Spleen (tissue), 11 donors: Measurements from ENCODE around the gene CCL22. TPM values are rescaled to one million over a fixed set of nuclear protein-coding genes. Genes with fewer than 3 reads are reported as not detected.

Experiments used
- DNase-seq: peaks from one replicate; pipeline ENCODE4 v3.0.0-alpha.2; 2020
- H3K27ac ChIP-seq, 8 donors: fragments of 200-600 bp; sonication (generic) in 7 of 8; 1 replicate in 4 of 8; 2 replicates in 4 of 8; pipeline versions ENCODE4 v1.5.0 to v1.8.0; 2016 to 2021; ENCODE audit warnings: inconsistent platforms in 4 of 8, mild to moderate bottlenecking in 4 of 8, moderate library complexity in 1 of 8
- H3K27me3 ChIP-seq, 7 donors: fragments of 200-600 bp; sonication (generic) in 6 of 7; replicated peaks in 1 of 7; 1 replicate in 4 of 7; 2 replicates in 3 of 7; pipeline versions ENCODE4 v1.5.0 to v1.8.0; 2016 to 2021; ENCODE audit warnings: inconsistent platforms in 3 of 7, mild to moderate bottlenecking in 1 of 7
- H3K36me3 ChIP-seq, 6 donors: fragments of 200-600 bp; sonication (generic) in 5 of 6; 1 replicate in 4 of 6; 2 replicates in 2 of 6; pipeline versions ENCODE4 v1.5.0 to v1.8.0; 2016 to 2021; ENCODE audit warnings: inconsistent platforms in 2 of 6
- H3K4me1 ChIP-seq, 6 donors: fragments of 200-600 bp; sonication (generic) in 5 of 6; 1 replicate in 3 of 6; 2 replicates in 3 of 6; pipeline versions ENCODE4 v1.5.0 to v1.8.0; 2016 to 2021; ENCODE audit warnings: inconsistent platforms in 3 of 6
- H3K4me3 ChIP-seq, 8 donors: fragments of 200-600 bp; sonication (generic) in 7 of 8; 1 replicate in 4 of 8; 2 replicates in 4 of 8; pipeline versions ENCODE4 v1.5.0 to v1.8.0; 2016 to 2021; ENCODE audit warnings: inconsistent platforms in 4 of 8, mild to moderate bottlenecking in 4 of 8, moderate library complexity in 2 of 8
- H3K9me3 ChIP-seq, 8 donors: fragments of 200-600 bp; sonication (generic) in 7 of 8; 1 replicate in 4 of 8; 2 replicates in 4 of 8; pipeline versions ENCODE4 v1.5.0 to v1.8.0; 2016 to 2021; ENCODE audit warnings: inconsistent platforms in 4 of 8
- POLR2A ChIP-seq, 3 donors: fragments of 450-650 bp; IDR thresholded peaks; one replicate each; pipeline ENCODE4 v1.5.1; 2017; ENCODE audit warnings: antibody characterized with exemption in 3 of 3, mild to moderate bottlenecking in 1 of 3
- POLR2AphosphoS5 ChIP-seq, 3 donors: sonication (generic); formaldehyde crosslinking; IDR thresholded peaks; one replicate each; pipeline ENCODE4 v1.5.1; 2017; ENCODE audit warnings: antibody characterized with exemption in 3 of 3
- WGBS, 5 donors: extraction: QIAGEN DNeasy Blood & Tissue Kit in 3 of 5; methylation state at CpG; one replicate each; pipeline versions ENCODE4 v1.1.5 to v1.1.7; 2013 to 2018; 5-methylcytosine and 5-hydroxymethylcytosine counted together
- intact Hi-C: fragments of 100-400 bp; cut with DNase I; formaldehyde crosslinking; loops from one replicate; pipeline ENCODE4 v1.15.0; 2023; ENCODE audit warnings: low total_unique reads
- polyA plus RNA-seq, 3 donors: library from polyadenylated mRNA; stranded (reverse); fragments of 200-250 nt; gene quantifications; one replicate each; pipeline ENCODE4 v1.2.1, GENCODE V29; 2013
- total RNA-seq, 7 donors: library from RNA; depleted of rRNA in 3 of 7; stranded (reverse); fragments of >200 nt in 3 of 7; fragmentation: NEBNext Ultra II Directional in 4 of 7; extraction: Animal tissue kit (Norgen Biotek cat#: 25700) in 4 of 7; gene quantifications; one replicate each; pipeline versions ENCODE4 v1.1.0 to v1.2.1, GENCODE V29; 2016 to 2021
- TF ChIP-seq, protein P1 (sequence below), 11 experiments: fragments of 200-600 bp in 7 of 11; fragments of 450-650 bp in 4 of 11; sonication (generic) in 4 of 11; IDR thresholded peaks in 8 of 11; conservative IDR thresholded peaks in 3 of 11; 1 replicate in 7 of 11; 2 replicates in 4 of 11; pipeline versions ENCODE4 v1.4.0 to v1.8.0; 2016 to 2021; ENCODE audit warnings: antibody characterized with exemption in 11 of 11, inconsistent platforms in 4 of 11, mild to moderate bottlenecking in 1 of 11
- donor health status: healthy with polysubstance abuse.
- donor health status: DM: no; HTN: no; CAD: no; lungs with moderate emphysema.
- donor health status: DM: no; HTN: no; CAD: no.
- donor health status: Bipolar disorder and iron deficiency.
- donor health status: healthy.
- donor health status: DM: no; HTN: no; CAD: no.
- donor health status: DM: yes; HTN: yes; CAD: no.

CCL22 gene
- total and polyA plus RNA-seq, 10 donors: 0.51 to 6.9 (median 1.7) TPM

DNA sequence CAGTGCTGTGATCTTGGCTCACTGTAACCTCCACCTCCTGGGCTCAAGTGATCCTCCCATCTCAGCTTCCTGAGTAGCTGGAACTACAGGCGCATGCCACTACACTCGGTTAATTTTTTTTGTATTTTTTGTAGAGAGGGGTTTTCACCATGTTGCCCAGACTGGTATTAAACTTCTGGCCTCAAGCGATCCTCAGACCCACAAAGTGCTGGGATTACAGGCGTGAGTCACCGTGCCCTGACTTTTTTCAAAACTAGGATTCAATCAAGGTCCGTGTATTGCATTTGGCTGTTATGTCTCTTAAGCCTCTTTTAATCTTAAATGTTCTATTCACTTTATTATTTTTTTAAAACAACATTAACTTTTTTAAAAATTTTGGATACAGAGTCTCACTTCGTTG lies 4.3 kb upstream of the CCL22 start:
- intact Hi-C loops: no loop called here
- Histone ChIP-seq H3K27me3 (peaks cover 0 to 16% (median 0%) of the 10 kb centered on the region in 7 donors), H3K4me1 (peaks cover 0 to 19% (median 10%) of the 10 kb centered on the region in 6 donors), H3K9me3 (no peaks in the 10 kb centered on the region), H3K36me3 (no peaks in the 10 kb centered on the region), H3K27ac (no peak overlapping the region), H3K4me3 (no peak overlapping the region)
- WGBS, 5 donors: 87 to 92% (median 90%) methylated on average over 7 of the region's 7 CpGs
- TF ChIP-seq, protein P1, sequence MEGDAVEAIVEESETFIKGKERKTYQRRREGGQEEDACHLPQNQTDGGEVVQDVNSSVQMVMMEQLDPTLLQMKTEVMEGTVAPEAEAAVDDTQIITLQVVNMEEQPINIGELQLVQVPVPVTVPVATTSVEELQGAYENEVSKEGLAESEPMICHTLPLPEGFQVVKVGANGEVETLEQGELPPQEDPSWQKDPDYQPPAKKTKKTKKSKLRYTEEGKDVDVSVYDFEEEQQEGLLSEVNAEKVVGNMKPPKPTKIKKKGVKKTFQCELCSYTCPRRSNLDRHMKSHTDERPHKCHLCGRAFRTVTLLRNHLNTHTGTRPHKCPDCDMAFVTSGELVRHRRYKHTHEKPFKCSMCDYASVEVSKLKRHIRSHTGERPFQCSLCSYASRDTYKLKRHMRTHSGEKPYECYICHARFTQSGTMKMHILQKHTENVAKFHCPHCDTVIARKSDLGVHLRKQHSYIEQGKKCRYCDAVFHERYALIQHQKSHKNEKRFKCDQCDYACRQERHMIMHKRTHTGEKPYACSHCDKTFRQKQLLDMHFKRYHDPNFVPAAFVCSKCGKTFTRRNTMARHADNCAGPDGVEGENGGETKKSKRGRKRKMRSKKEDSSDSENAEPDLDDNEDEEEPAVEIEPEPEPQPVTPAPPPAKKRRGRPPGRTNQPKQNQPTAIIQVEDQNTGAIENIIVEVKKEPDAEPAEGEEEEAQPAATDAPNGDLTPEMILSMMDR (IDR thresholded peaks at IDR 0.05 in 8 of 11, conservative IDR thresholded peaks at IDR 0.05 in 3 of 11): no peak
- TF ChIP-seq POLR2A (IDR thresholded peaks at IDR 0.05) (no peak), POLR2AphosphoS5 (IDR thresholded peaks at IDR 0.05) (no peak)
- DNase-seq: no peak

DNA sequence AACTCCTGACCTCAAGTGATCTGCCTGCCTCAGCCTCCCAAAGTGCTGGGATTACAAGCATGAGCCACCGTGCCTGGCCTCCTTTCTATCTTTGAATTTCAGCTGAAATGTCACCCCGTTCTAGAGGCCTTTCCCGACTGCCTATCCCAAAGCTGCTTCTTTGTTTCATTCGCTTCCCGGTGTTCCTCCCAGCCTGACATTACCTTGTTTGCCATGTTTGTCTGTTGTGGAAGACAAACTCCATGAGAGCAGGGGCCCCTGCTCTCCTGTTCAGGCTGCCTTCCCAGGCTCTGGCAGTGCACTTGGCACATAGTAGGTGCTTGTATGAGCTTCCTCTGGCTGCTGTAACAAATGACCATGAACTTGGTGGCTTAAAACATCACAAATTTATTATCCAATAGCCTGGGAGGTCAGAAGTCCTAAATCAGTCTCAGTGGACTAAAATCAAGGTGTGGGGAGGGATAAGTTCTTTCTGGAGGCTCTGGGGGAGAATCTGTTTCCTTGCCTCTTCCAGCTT lies 2.6 kb upstream of the CCL22 start:
- intact Hi-C loops: no loop called here
- WGBS, 5 donors: 80 to 98% (median 89%) methylated on average over 5 of the region's 5 CpGs
- Histone ChIP-seq H3K36me3 (no peaks in the 10 kb centered on the region), H3K27ac (no peak overlapping the region), H3K27me3 (peaks cover 0 to 4% (median 0%) of the 10 kb centered on the region in 7 donors), H3K4me3 (no peak overlapping the region), H3K9me3 (no peaks in the 10 kb centered on the region), H3K4me1 (peaks cover 0 to 13% (median 6%) of the 10 kb centered on the region in 6 donors)
- DNase-seq: no peak
- TF ChIP-seq POLR2AphosphoS5 (IDR thresholded peaks at IDR 0.05) (no peak), POLR2A (IDR thresholded peaks at IDR 0.05) (no peak)
- TF ChIP-seq, protein P1 (IDR thresholded peaks at IDR 0.05 in 8 of 11, conservative IDR thresholded peaks at IDR 0.05 in 3 of 11): no peak

DNA sequence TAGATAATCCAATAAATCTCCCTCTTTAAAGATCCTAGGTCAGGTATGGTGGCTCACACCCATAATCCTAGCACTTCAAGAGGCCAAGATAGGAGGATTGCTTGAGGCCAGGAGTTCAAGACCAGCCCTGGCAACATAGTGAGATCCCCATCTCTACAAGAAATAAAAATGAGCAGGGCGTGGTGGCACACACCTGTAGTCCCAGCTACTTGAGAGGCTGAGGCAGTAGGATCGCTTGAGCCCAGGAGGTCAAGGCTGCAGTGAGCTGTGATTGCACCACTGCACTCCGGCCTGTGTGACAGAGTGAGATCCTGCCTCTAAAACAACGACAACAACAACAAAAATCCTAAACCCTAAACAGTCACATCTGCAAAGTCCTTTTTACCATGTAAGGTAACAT lies 2.0 kb upstream of the CCL22 start:
- H3K36me3 ChIP-seq: no peaks in the 10 kb centered on the region
- 82 to 97% (median 92%) methylated on average over 4 of the region's 4 CpGs for WGBS, 5 donors
- no peaks in the 10 kb centered on the region for H3K9me3 ChIP-seq
- H3K27ac ChIP-seq: no peak overlapping the region
- intact Hi-C loops: no loop called here
- peaks cover 0 to 13% (median 6%) of the 10 kb centered on the region in 6 donors for H3K4me1 ChIP-seq
- no peak for TF ChIP-seq POLR2AphosphoS5 (IDR thresholded peaks at IDR 0.05)
- TF ChIP-seq, protein P1 (IDR thresholded peaks at IDR 0.05 in 8 of 11, conservative IDR thresholded peaks at IDR 0.05 in 3 of 11): no peak
- TF ChIP-seq POLR2A (IDR thresholded peaks at IDR 0.05): no peak
- no peaks in the 10 kb centered on the region for H3K27me3 ChIP-seq
- DNase-seq: no peak
- no peak overlapping the region for H3K4me3 ChIP-seq

DNA sequence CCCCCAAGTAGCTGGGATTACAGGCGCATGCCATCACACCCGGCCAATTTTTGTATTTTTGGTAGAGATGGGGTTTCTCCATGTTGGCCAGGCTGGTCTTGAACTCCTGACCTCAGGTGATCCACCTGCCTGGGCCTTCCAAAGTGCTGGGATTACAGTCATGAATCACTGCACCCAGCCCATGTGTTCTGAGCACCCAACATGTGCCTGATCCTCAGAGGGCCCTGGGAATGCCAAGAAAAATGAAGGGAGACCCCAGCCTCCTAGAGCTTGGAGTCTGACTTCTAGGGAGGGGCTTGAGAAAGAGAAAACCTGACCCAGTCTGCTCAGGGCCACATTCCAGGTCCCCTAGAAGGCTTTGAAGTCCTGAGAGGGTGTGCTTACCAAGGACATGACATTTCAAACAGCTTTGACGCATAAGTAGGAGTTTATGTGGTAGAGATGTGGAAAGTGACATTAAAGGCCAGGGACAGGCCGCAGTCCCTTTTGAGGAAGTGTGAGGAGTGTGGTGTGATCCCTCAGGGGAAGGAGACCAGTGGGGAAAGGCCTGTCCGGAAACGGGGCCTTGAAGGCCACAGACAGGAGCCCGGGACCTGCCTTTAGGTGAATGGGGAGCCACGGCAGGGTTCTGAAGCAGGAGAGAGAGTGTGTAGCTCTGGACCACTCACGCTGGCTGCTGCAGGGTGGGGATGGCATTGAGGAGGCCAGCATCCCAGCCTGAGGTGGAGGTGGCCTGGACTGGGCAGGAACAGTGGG lies 1.1 kb upstream of the CCL22 start:
- Histone ChIP-seq H3K27ac (no peak overlapping the region), H3K9me3 (no peaks in the 10 kb centered on the region), H3K4me3 (no peak overlapping the region), H3K27me3 (no peaks in the 10 kb centered on the region), H3K36me3 (no peaks in the 10 kb centered on the region), H3K4me1 (peaks cover 0 to 13% (median 6%) of the 10 kb centered on the region in 6 donors)
- intact Hi-C loops: no loop called here
- WGBS, 5 donors: 57 to 73% (median 66%) methylated on average over 9 of the region's 9 CpGs
- no peak for DNase-seq
- TF ChIP-seq POLR2AphosphoS5 (IDR thresholded peaks at IDR 0.05): no peak
